ENCODE results near the gene KCTD19. TPM values are rescaled to one million over a fixed set of nuclear protein-coding genes. Genes with fewer than 3 reads are reported as not detected.

Gene KCTD19
- polyA plus RNA-seq, 1 donor (not counting 4 experiments of a cell fraction or from before 2014, with no cell fraction given), result not detected

DNA sequence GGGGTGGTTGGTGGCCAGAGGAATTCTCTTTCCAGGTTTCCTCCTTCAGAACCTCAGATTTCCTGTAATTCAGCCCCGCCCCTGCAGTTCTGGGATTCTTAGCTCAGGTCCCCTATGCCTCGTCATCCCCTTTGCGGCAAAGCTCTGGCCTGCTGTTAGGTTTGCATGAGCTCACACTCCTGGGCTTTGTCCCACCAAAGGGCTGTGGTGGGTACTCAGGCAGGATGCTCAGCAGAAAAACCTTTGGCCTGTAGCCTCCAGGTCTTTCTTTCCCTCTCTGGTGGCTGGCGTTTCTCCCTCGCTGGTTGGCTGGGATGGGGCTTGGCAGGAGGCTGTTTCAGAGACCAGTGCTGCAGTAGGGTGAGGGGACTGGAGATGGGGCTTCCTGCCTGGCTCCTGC, 56.8 kb downstream of the KCTD19 start:
- Histone ChIP-seq H2AFZ (ENCODE audit: control insufficient read depth, low read length) (no peak overlapping the region), H3K36me3 (ENCODE audit: control insufficient read depth in 2 of 2, extremely low read depth in 1 of 2, insufficient read depth in 2 of 2, low read length in 2 of 2) (no peaks in the 10 kb centered on the region), H3K27me3 (ENCODE audit: control insufficient read depth, extremely low read depth, insufficient read depth, low read length) (peaks cover 12% of the 10 kb centered on the region), H3K4me3 (ENCODE audit: control insufficient read depth in 2 of 3, extremely low read depth in 1 of 3, insufficient read depth in 2 of 3, low read depth in 1 of 3, low read length in 3 of 3) (no peak overlapping the region), H3K4me1 (ENCODE audit: control insufficient read depth, extremely low read depth, insufficient read depth, low read length) (no peaks in the 10 kb centered on the region), H3K79me2 (ENCODE audit: control insufficient read depth, insufficient read depth, low read length) (no peaks in the 10 kb centered on the region), H3K9ac (ENCODE audit: control insufficient read depth, extremely low read depth, insufficient read depth, low read length) (no peak overlapping the region), H4K20me1 (ENCODE audit: control insufficient read depth, extremely low read depth, insufficient read depth, low read length) (no peaks in the 10 kb centered on the region), H3K27ac (ENCODE audit: control insufficient read depth, insufficient read depth, low read length) (no peak overlapping the region), H3K9me1 (ENCODE audit: control insufficient read depth, extremely low read depth, insufficient read depth, low read length) (no peaks in the 10 kb centered on the region), H3K9me3 (ENCODE audit: control insufficient read depth, low read depth, low read length) (no peaks in the 10 kb centered on the region), H3K4me2 (ENCODE audit: control insufficient read depth, extremely low read depth, insufficient read depth, low read depth, low read length) (no peak overlapping the region)
- DNase-seq (ENCODE audit: low read depth, low spot score) (no peak), FAIRE-seq (no peak)
- TF ChIP-seq EZH2 (IDR thresholded peaks at IDR 0.05; ENCODE audit: low read length), result no peak
- TF ChIP-seq, protein P1, sequence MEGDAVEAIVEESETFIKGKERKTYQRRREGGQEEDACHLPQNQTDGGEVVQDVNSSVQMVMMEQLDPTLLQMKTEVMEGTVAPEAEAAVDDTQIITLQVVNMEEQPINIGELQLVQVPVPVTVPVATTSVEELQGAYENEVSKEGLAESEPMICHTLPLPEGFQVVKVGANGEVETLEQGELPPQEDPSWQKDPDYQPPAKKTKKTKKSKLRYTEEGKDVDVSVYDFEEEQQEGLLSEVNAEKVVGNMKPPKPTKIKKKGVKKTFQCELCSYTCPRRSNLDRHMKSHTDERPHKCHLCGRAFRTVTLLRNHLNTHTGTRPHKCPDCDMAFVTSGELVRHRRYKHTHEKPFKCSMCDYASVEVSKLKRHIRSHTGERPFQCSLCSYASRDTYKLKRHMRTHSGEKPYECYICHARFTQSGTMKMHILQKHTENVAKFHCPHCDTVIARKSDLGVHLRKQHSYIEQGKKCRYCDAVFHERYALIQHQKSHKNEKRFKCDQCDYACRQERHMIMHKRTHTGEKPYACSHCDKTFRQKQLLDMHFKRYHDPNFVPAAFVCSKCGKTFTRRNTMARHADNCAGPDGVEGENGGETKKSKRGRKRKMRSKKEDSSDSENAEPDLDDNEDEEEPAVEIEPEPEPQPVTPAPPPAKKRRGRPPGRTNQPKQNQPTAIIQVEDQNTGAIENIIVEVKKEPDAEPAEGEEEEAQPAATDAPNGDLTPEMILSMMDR (optimal IDR thresholded peaks at IDR 0.05 in 1 of 3, IDR thresholded peaks at IDR 0.05 in 1 of 3, conservative IDR thresholded peaks at IDR 0.05 in 1 of 3; ENCODE audit: extremely low read depth in 1 of 3, insufficient read depth in 2 of 3, low read length in 3 of 3), result no peak
- dilution Hi-C loops (cut with MboI; ENCODE audit: extremely low pct_ligation_motif_present, low sequenced_read_pairs), result no loop called here

DNA sequence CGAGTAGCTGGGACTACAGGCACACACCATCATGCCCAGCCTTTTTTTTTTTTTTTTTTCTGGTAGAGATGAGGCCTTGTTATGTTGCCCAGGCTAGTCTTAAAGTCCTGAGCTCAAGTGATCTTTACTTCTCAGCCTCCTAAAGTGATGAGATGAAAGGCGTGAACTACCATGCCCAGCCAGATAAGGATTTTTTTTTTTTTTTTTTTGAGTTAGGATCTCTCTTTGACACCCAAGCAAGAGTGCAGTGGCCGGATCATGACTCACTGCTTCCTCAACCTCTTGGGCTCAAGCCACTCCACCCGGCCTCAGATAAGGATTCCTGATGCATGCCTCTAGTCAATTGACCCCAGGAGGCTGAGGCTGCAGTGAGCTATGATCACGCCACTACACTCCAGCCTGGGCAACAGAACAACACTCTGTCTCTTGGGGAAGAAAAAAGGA, 58.4 kb downstream of the KCTD19 start:
- Histone ChIP-seq H3K9ac (ENCODE audit: control insufficient read depth, extremely low read depth, insufficient read depth, low read length) (no peak overlapping the region), H3K27ac (ENCODE audit: control insufficient read depth, insufficient read depth, low read length) (no peak overlapping the region), H3K79me2 (ENCODE audit: control insufficient read depth, insufficient read depth, low read length) (no peaks in the 10 kb centered on the region), H3K27me3 (ENCODE audit: control insufficient read depth, extremely low read depth, insufficient read depth, low read length) (peaks cover 24% of the 10 kb centered on the region), H2AFZ (ENCODE audit: control insufficient read depth, low read length) (no peak overlapping the region), H3K4me2 (ENCODE audit: control insufficient read depth, extremely low read depth, insufficient read depth, low read depth, low read length) (no peak overlapping the region), H3K4me3 (ENCODE audit: control insufficient read depth in 2 of 3, extremely low read depth in 1 of 3, insufficient read depth in 2 of 3, low read depth in 1 of 3, low read length in 3 of 3) (no peak overlapping the region), H3K9me1 (ENCODE audit: control insufficient read depth, extremely low read depth, insufficient read depth, low read length) (no peaks in the 10 kb centered on the region), H4K20me1 (ENCODE audit: control insufficient read depth, extremely low read depth, insufficient read depth, low read length) (no peaks in the 10 kb centered on the region), H3K4me1 (ENCODE audit: control insufficient read depth, extremely low read depth, insufficient read depth, low read length) (no peaks in the 10 kb centered on the region), H3K9me3 (ENCODE audit: control insufficient read depth, low read depth, low read length) (no peaks in the 10 kb centered on the region), H3K36me3 (ENCODE audit: control insufficient read depth in 2 of 2, extremely low read depth in 1 of 2, insufficient read depth in 2 of 2, low read length in 2 of 2) (no peaks in the 10 kb centered on the region)
- FAIRE-seq (no peak), DNase-seq (ENCODE audit: low read depth, low spot score) (no peak)
- TF ChIP-seq, protein P1 (optimal IDR thresholded peaks at IDR 0.05 in 1 of 3, IDR thresholded peaks at IDR 0.05 in 1 of 3, conservative IDR thresholded peaks at IDR 0.05 in 1 of 3; ENCODE audit: extremely low read depth in 1 of 3, insufficient read depth in 2 of 3, low read length in 3 of 3), result no peak
- no peak for TF ChIP-seq EZH2 (IDR thresholded peaks at IDR 0.05; ENCODE audit: low read length)
- dilution Hi-C loops (cut with MboI; ENCODE audit: extremely low pct_ligation_motif_present, low sequenced_read_pairs), result no loop called here

Data from keratinocyte (primary cell).